K562 (cell line): ENCODE data around the gene ITPRIP. TPM values are rescaled to one million over a fixed set of nuclear protein-coding genes. Genes with fewer than 3 reads are reported as not detected.

Source experiments
- ARHGAP35 ChIP-seq: fragments of 450-650 bp; IDR thresholded peaks from 2 replicates; pipeline ENCODE4 v1.6.1; 2018; ENCODE audit not compliant: partially characterized antibody
- ATF7 ChIP-seq: fragments of 450-650 bp; IDR thresholded peaks from 2 replicates; pipeline ENCODE4 v1.7.1; 2014; ENCODE audit warnings: mild to moderate bottlenecking, moderate library complexity
- BDP1 ChIP-seq: IDR thresholded peaks from 3 replicates; pipeline ENCODE4 v1.6.1; 2011; ENCODE audit not compliant: insufficient read length, insufficient read depth
- CHCHD3 ChIP-seq: fragments of 250-450 bp; sonication (Bioruptor Pico); IDR thresholded peaks from 2 replicates; pipeline ENCODE4 v2.1.2; 2022; ENCODE audit warnings: mild to moderate bottlenecking
- DACH1 ChIP-seq: fragments of 450-650 bp; IDR thresholded peaks from 2 replicates; pipeline ENCODE4 v1.6.1; 2018; ENCODE audit not compliant: partially characterized antibody
- GMEB1 ChIP-seq: fragments of 250-450 bp; sonication (Bioruptor Pico); IDR thresholded peaks from 2 replicates; pipeline ENCODE4 v1.4.0; 2020; ENCODE audit warnings: mild to moderate bottlenecking
- KLF10 ChIP-seq: fragments of 250-450 bp; sonication (Bioruptor Pico); IDR thresholded peaks from 2 replicates; pipeline ENCODE4 v1.6.1; 2021; ENCODE audit warnings: matching md5 sums
- LCOR ChIP-seq: sonication (generic); formaldehyde crosslinking; IDR thresholded peaks from 2 replicates; pipeline ENCODE4 v1.8.0; 2022; ENCODE audit warnings: mild to moderate bottlenecking, missing genetic modification reagents
- NFIC ChIP-seq: fragments of 450-650 bp; IDR thresholded peaks from 2 replicates; pipeline ENCODE4 v1.6.1; 2017; ENCODE audit warnings: mild to moderate bottlenecking, inconsistent platforms
- PKNOX1 ChIP-seq: fragments of 450-650 bp; IDR thresholded peaks from 2 replicates; pipeline ENCODE4 v1.6.1; 2016
- POLR2AphosphoS2 ChIP-seq: IDR thresholded peaks from 2 replicates; pipeline ENCODE4 v1.6.1; 2012; ENCODE audit warnings: low read length, improper control_type of control experiment
- POLR3G ChIP-seq: IDR thresholded peaks from 2 replicates; pipeline ENCODE4 v1.6.1; 2011; ENCODE audit not compliant: insufficient read length, insufficient replicate concordance; ENCODE audit errors: extremely low read depth
- RBM17 ChIP-seq: fragments of 200-400 bp; formaldehyde crosslinking; IDR thresholded peaks from 2 replicates; pipeline ENCODE4 v1.6.1; 2017; ENCODE audit warnings: low read depth, mild to moderate bottlenecking, low read length, borderline replicate concordance
- SMARCC2 ChIP-seq: fragments of 450-650 bp; IDR thresholded peaks from 2 replicates; pipeline ENCODE4 v1.6.1; 2017; ENCODE audit warnings: antibody characterized with exemption, moderate library complexity, mild to moderate bottlenecking, low read depth
- SRSF3 ChIP-seq: fragments of 200-400 bp; formaldehyde crosslinking; IDR thresholded peaks from 2 replicates; pipeline ENCODE4 v1.6.1; 2016; ENCODE audit warnings: mild to moderate bottlenecking, low read length, moderate library complexity; ENCODE audit not compliant: insufficient read depth
- SRSF9 ChIP-seq: fragments of 200-400 bp; formaldehyde crosslinking; IDR thresholded peaks from 2 replicates; pipeline ENCODE4 v1.6.1; 2017; ENCODE audit warnings: low read depth, low read length, borderline replicate concordance
- TOE1 ChIP-seq, 2 experiments: fragments of 450-650 bp in 1 of 2; sonication (generic) in 1 of 2; formaldehyde crosslinking in 1 of 2; IDR thresholded peaks; 2 replicates each; pipeline versions ENCODE4 v1.7.1 to v1.8.0; 2016 to 2022; ENCODE audit warnings: borderline replicate concordance in 2 of 2, mild to moderate bottlenecking in 2 of 2, antibody characterized with exemption in 1 of 2, inconsistent platforms in 1 of 2, low read depth in 1 of 2, missing genetic modification reagents in 1 of 2, moderate library complexity in 1 of 2
- ZNF174 ChIP-seq: fragments of 250-450 bp; sonication (Bioruptor Pico); IDR thresholded peaks from 2 replicates; pipeline ENCODE4 v1.4.0; 2020; ENCODE audit warnings: mild to moderate bottlenecking
- ZNF197 ChIP-seq: fragments of 200-800 bp; sonication (Bioruptor generic); IDR thresholded peaks from 2 replicates; pipeline ENCODE4 v1.6.1; 2016; ENCODE audit warnings: low read depth, missing genetic modification characterization, missing compliant biosample characterization
- polyA plus RNA-seq, 8 experiments: library from polyadenylated mRNA; depleted of rRNA in 4 of 8; stranded (reverse) in 5 of 8; unstranded in 3 of 8; fragments of >200 nt; fragmentation: Nextera tagmentation in 2 of 8; fragmentation: Illumina TruSeq in 1 of 8; extraction: Ambion mirVana in 2 of 8; extraction: Trizol in 1 of 8; gene quantifications; 2 replicates each; pipeline versions ENCODE4 v1.2.1 to v1.2.3, GENCODE V29; 2011 to 2014; ENCODE audit warnings: inconsistent platforms in 1 of 8, missing spikeins in 1 of 8
- total RNA-seq, 7 experiments: library from RNA; depleted of rRNA in 6 of 7; stranded (reverse); fragments of >200 nt in 6 of 7; fragmentation: Illumina TruSeq in 2 of 7; extraction: Trizol in 2 of 7; gene quantifications; 2 replicates each; pipeline versions ENCODE4 v1.2.1 to v1.2.3, GENCODE V29; 2011 to 2021; ENCODE audit warnings: low replicate concordance in 1 of 7
- TF ChIP-seq, protein P1 (sequence below): fragments of 250-450 bp; sonication (Bioruptor Pico); IDR thresholded peaks from 2 replicates; pipeline ENCODE4 v1.4.0; 2020; ENCODE audit warnings: mild to moderate bottlenecking, moderate library complexity
- TF ChIP-seq, protein P2 (sequence below): fragments of 250-450 bp; sonication (Bioruptor Pico); IDR thresholded peaks from 2 replicates; pipeline ENCODE4 v1.4.0; 2020; ENCODE audit warnings: mild to moderate bottlenecking, moderate library complexity

The ITPRIP gene
- total and polyA plus RNA-seq, 9 of the 15 experiments (the other 6 are each of a cell fraction or from before 2014, with no cell fraction given): 4.4 to 28.5 (median 10.9) TPM

DNA sequence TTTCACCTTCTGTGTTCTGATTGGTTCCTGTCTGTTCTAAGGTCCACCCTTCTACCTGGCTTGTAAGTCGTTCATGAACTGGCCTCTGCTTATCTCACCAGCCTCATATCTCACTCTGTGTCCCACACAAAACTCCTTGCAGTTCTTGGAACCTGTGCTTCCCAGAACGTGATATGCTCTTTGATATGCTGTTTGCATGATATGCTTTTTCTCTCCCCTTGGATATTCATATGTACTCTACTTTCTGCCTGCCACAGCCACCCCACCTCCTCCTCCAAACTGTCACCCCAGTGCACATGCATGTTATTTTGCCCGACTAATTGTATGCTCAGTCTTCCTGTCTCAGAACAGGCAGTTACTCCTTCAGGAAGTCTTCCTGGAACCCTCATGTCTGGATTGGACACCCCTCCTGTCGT is 1.9 kb upstream of the ITPRIP start (continued):
- TF ChIP-seq SRSF9: no peak
- TF ChIP-seq ZNF174: no peak
- TF ChIP-seq, protein P1, sequence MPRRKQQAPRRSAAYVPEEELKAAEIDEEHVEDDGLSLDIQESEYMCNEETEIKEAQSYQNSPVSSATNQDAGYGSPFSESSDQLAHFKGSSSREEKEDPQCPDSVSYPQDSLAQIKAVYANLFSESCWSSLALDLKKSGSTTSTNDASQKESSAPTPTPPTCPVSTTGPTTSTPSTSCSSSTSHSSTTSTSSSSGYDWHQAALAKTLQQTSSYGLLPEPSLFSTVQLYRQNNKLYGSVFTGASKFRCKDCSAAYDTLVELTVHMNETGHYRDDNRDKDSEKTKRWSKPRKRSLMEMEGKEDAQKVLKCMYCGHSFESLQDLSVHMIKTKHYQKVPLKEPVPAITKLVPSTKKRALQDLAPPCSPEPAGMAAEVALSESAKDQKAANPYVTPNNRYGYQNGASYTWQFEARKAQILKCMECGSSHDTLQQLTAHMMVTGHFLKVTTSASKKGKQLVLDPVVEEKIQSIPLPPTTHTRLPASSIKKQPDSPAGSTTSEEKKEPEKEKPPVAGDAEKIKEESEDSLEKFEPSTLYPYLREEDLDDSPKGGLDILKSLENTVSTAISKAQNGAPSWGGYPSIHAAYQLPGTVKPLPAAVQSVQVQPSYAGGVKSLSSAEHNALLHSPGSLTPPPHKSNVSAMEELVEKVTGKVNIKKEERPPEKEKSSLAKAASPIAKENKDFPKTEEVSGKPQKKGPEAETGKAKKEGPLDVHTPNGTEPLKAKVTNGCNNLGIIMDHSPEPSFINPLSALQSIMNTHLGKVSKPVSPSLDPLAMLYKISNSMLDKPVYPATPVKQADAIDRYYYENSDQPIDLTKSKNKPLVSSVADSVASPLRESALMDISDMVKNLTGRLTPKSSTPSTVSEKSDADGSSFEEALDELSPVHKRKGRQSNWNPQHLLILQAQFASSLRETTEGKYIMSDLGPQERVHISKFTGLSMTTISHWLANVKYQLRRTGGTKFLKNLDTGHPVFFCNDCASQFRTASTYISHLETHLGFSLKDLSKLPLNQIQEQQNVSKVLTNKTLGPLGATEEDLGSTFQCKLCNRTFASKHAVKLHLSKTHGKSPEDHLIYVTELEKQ (CRISPR knock-in tag): no peak
- no peak for TF ChIP-seq SMARCC2
- no peak for TF ChIP-seq RBM17
- TF ChIP-seq DACH1: no peak
- peak; percentile 48; the same call in 1 of the 2 replicates for TF ChIP-seq NFIC
- no peak for TF ChIP-seq ARHGAP35
- TF ChIP-seq, protein P2, sequence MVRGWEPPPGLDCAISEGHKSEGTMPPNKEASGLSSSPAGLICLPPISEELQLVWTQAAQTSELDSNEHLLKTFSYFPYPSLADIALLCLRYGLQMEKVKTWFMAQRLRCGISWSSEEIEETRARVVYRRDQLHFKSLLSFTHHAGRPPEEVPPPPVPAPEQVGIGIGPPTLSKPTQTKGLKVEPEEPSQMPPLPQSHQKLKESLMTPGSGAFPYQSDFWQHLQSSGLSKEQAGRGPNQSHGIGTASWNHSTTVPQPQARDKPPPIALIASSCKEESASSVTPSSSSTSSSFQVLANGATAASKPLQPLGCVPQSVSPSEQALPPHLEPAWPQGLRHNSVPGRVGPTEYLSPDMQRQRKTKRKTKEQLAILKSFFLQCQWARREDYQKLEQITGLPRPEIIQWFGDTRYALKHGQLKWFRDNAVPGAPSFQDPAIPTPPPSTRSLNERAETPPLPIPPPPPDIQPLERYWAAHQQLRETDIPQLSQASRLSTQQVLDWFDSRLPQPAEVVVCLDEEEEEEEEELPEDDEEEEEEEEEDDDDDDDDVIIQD (CRISPR knock-in tag): no peak
- TF ChIP-seq TOE1 (IDR thresholded peaks at IDR 0.05; ENCODE audit: borderline replicate concordance): no peak
- no peak for TF ChIP-seq TOE1 (CRISPR knock-in tag; IDR thresholded peaks at IDR 0.05; ENCODE audit: borderline replicate concordance, low read depth)
- TF ChIP-seq GMEB1 (CRISPR knock-in tag): no peak
- peak; percentile 57; the same call in 1 of the 2 replicates for TF ChIP-seq PKNOX1
- TF ChIP-seq BDP1: no peak
- no peak for TF ChIP-seq KLF10 (CRISPR knock-in tag)
- no peak for TF ChIP-seq ZNF197
- no peak for TF ChIP-seq CHCHD3
- TF ChIP-seq SRSF3: no peak
- no peak for TF ChIP-seq POLR2AphosphoS2
- TF ChIP-seq ATF7: no peak
- TF ChIP-seq POLR3G: no peak
- TF ChIP-seq LCOR (CRISPR knock-in tag): no peak
